GM12875 (cell line): ENCODE results near the gene ATG101.

Source experiments
- H3K4me3 ChIP-seq: one replicate; pipeline ENCODE4 v1.5.1; 2011; ENCODE audit warnings: low read depth, low read length, control low read depth
- CTCF ChIP-seq: IDR thresholded peaks from 2 replicates; pipeline ENCODE4 v1.5.1; 2011; ENCODE audit warnings: low read depth, mild to moderate bottlenecking, control low read depth, inconsistent platforms, low read length, moderate library complexity, borderline replicate concordance; ENCODE audit not compliant: insufficient read depth

The ATG101 gene

GRCh38 chr12:52126050-52126604 is 56.3 kb downstream of the ATG101 start:
- H3K4me3 ChIP-seq: no peak overlapping the region
- no peak for TF ChIP-seq CTCF
